GM10847 (cell line): Measurements from ENCODE around the gene ZKSCAN5.

Experiments
- POLR2A ChIP-seq: IDR thresholded peaks from 2 replicates; pipeline ENCODE4 v1.6.1; 2011; ENCODE audit not compliant: insufficient read length; ENCODE audit errors: extremely low read depth

Gene ZKSCAN5

GRCh38 chr7:99478464-99479440 lies 25.7 kb upstream of the ZKSCAN5 start:
- no peak for TF ChIP-seq POLR2A

- TF ChIP-seq POLR2A: no peak
Measured at GRCh38 chr7:99485094-99485493, 19.4 kb upstream of the ZKSCAN5 start.

DNA sequence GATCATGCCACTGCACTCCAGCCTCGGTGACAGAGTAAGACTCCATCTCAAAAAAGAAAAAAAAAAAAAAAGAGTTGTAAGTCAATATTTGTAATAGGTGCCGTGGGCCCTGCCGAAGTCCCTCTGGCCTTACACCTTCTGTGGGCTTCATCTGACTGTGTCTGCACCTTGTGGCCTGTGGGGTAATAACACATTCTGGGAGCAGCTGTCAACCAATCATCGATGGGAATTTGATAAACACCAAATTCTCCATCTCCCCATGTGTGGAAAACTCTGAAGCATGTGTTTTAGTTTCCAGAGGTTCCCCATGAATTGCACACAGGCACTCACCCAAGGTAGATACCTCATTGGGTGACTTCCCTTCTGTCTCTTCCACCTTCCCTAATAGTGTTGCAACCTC lies 15.2 kb upstream of the ZKSCAN5 start:
- TF ChIP-seq POLR2A: no peak

- no peak for TF ChIP-seq POLR2A
Measured at GRCh38 chr7:99490878-99491277, 13.6 kb upstream of the ZKSCAN5 start.

GRCh38 chr7:99493823-99494222 lies 10.6 kb upstream of the ZKSCAN5 start:
- no peak for TF ChIP-seq POLR2A

DNA sequence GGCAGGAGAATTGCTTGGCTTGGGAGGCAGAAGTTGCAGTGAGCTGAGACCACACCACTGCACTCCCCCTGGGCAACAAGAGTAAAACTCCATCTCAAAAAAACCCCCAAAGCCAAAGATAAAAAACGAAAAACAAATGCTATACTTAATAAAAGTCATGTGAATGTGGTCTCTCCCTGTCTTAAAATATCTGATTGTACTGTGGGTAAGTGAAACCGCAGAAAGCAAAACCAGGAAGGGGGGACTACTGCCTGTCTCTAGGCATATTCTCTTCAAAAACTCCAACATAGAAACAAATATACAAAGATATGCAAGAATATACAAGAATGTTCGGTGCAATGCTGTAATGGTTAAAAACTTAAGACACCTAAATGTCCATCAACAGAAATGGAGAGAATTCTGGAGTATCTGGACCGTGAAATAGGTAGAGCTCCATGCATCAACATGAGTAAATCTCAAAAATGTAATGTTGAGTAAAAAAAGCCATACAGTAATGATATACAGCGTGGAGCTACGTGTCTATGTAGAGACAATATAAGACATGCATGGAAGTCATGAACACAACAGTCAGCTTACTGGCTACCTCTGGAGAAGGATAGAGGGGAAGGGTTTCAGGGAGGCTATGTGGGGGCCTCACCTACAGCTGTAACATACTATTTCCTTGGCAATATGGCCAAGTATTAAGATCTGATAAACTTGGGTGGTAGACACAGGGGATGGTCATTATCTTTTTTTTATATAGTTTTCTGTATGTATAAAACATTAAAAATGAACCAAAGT lies 6.5 kb upstream of the ZKSCAN5 start:
- TF ChIP-seq POLR2A: no peak

DNA sequence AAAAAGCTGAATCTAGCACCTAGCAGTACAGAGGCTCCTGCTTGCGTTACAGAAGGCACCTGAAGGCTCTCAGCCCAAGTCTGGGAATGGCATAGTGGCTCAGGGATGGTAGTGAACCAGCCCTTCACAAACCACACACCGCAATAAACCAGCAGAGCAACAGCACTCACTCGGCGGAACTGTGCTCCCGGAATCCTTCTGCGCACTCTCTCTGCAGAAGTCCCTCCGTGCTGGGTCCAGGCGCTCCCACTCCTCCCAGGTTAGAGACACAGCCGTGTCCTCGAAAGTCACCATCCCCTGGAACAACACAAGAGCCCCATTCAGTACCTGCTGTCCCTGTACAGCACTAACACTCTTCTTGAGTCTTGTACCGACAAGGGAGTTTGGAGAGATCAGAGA lies 5.9 kb upstream of the ZKSCAN5 start:
- TF ChIP-seq POLR2A: no peak

DNA sequence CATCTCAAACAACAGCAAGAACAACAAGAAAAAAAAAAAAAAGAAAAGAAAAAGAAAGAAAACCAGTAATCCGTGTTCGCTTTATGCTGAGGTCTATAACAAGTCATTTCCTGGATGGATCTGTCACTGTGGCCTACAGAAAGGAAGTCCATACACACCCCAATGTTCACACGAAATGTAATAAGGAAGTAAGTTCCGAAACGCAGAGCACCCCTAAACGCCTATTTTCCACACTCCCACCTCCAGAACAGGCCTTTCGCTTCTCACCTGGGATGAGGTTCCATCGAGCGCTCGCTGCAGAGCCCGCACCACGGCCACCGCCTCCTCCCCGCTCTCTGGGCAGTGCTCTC lies 5.1 kb upstream of the ZKSCAN5 start:
- TF ChIP-seq POLR2A: no peak

- peak; percentile 67 for TF ChIP-seq POLR2A
Measured at GRCh38 chr7:99499721-99500636, 4.5 kb upstream of the ZKSCAN5 start, which contains the start of gene ZNF394. Gene ZNF394 (minus strand): TSS chr7:99500281. CDS start chr7:99500093, 188 bp downstream.

DNA sequence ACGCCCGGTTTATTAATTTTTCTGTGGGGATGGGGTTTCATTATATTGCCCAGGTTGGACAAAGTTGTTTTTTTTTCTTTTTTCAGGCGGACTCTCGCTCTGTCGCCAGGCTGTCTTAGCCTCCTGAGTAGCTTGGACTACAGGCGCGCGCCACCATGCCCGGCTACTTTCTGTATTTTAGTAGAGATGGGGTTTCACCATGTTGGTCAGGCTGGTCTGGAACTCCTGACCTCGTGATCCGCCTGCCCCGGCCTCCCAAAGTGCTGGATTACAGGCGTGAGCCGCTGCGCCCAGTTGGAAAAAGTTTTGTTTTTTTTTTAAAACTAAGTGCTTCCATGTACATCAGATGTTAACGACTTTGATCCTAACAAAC lies 3.8 kb upstream of the ZKSCAN5 start:
- TF ChIP-seq POLR2A: no peak

GRCh38 chr7:99504281-99504602 lies 220 bp upstream of the ZKSCAN5 start:
- TF ChIP-seq POLR2A: no peak

DNA sequence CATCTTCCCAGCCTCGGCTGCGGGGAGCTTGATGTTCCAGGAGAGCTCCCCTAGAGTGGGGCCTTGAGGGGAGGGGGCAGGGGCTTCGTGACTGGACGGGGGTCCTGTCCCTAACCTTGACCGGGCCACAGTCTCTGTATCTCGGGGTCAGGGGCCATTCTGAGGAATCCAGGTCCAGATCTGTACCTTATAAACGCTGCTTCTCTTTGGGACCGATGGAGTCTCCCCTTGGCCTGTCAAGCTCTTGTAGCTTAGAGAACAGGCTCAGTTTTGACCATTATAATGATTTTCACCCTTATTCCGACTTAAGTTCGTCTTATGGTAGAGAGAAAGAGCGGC lies 831 bp downstream of the ZKSCAN5 start:
- TF ChIP-seq POLR2A: no peak

GRCh38 chr7:99514050-99514449 lies 9.6 kb downstream of the ZKSCAN5 start:
- TF ChIP-seq POLR2A: no peak

- TF ChIP-seq POLR2A: no peak
Measured at GRCh38 chr7:99521399-99521798, 16.9 kb downstream of the ZKSCAN5 start.

DNA sequence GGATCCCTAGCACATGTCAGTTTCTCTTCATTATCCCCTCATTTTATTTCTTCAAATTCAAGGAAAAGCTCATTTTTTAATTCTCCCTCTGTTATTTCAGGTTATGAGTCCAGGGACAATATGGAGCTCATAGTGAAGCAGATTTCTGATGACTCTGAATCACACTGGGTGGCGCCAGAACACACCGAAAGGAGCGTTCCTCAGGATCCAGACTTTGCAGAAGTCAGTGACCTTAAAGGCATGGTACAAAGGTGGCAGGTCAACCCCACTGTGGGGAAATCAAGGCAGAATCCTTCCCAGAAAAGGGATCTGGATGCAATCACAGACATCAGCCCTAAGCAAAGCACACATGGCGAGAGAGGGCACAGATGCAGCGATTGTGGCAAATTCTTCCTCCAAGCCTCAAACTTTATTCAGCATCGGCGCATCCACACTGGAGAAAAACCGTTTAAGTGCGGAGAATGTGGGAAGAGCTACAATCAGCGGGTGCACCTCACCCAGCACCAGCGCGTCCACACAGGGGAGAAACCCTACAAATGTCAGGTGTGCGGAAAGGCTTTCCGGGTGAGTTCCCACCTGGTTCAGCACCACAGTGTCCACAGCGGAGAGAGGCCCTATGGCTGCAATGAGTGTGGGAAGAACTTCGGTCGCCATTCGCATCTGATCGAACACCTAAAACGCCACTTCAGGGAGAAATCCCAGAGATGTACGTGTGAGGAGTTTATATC lies 21.4 kb downstream of the ZKSCAN5 start:
- TF ChIP-seq POLR2A: no peak

DNA sequence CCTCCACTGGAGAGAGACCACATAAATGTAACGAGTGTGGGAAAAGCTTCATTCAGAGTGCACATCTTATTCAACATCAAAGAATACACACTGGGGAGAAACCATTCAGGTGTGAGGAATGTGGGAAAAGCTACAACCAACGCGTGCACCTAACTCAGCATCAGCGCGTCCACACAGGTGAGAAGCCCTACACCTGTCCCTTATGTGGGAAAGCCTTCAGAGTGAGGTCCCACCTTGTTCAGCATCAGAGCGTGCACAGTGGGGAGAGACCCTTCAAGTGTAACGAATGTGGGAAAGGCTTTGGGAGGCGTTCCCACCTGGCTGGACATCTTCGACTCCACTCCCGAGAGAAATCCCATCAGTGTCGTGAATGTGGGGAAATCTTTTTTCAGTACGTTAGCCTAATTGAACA lies 26.9 kb downstream of the ZKSCAN5 start:
- TF ChIP-seq POLR2A: no peak
